GM18505 (cell line): ENCODE results near the gene IGF2BP1.

ENCODE experiments used
- ATAC-seq: cut with Tn5 transposase; IDR thresholded peaks from one replicate; pipeline ENCODE4 v1.9.1; 2021; ENCODE audit not compliant: unreplicated experiment
- POLR2A ChIP-seq: IDR thresholded peaks from 4 replicates; pipeline ENCODE4 v1.6.1; 2011; ENCODE audit warnings: borderline replicate concordance; ENCODE audit not compliant: insufficient read depth, insufficient read length; ENCODE audit errors: extremely low read depth

Gene IGF2BP1

GRCh38 chr17:49041527-49041926 is 44.3 kb downstream of the IGF2BP1 start:
- ATAC-seq = no peak
- no peak for TF ChIP-seq POLR2A

- no peak for TF ChIP-seq POLR2A
- ATAC-seq = no peak
Observed at GRCh38 chr17:49045376-49045775, 48.2 kb downstream of the IGF2BP1 start.

- no peak for TF ChIP-seq POLR2A
- ATAC-seq = no peak
Observed at GRCh38 chr17:49046912-49047311, 49.7 kb downstream of the IGF2BP1 start.

GRCh38 chr17:49049265-49049664 is 52.1 kb downstream of the IGF2BP1 start:
- TF ChIP-seq POLR2A = no peak
- ATAC-seq = no peak

DNA sequence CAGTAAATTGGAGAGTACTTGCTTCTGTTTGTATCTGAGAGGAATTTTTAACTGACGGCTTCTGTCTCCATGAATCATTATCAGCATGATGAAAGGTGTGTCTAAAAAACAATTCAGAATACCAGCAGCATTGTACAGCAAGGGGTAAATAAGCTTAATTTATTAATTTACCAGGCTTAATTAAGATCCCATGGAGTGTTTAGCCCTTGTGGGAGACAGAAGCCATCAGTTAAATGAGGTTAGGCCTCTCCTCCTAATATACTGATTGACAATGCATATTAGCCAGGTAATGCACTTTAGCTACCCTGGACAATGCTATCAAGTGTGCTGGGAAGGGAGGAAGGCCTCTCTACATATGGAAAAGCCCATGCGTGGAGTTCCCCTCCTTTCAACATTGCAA is 53.4 kb downstream of the IGF2BP1 start:
- no peak for TF ChIP-seq POLR2A
- ATAC-seq = no peak

- no peak for TF ChIP-seq POLR2A
- ATAC-seq = no peak
Observed at GRCh38 chr17:49051269-49051668, 54.1 kb downstream of the IGF2BP1 start.

DNA sequence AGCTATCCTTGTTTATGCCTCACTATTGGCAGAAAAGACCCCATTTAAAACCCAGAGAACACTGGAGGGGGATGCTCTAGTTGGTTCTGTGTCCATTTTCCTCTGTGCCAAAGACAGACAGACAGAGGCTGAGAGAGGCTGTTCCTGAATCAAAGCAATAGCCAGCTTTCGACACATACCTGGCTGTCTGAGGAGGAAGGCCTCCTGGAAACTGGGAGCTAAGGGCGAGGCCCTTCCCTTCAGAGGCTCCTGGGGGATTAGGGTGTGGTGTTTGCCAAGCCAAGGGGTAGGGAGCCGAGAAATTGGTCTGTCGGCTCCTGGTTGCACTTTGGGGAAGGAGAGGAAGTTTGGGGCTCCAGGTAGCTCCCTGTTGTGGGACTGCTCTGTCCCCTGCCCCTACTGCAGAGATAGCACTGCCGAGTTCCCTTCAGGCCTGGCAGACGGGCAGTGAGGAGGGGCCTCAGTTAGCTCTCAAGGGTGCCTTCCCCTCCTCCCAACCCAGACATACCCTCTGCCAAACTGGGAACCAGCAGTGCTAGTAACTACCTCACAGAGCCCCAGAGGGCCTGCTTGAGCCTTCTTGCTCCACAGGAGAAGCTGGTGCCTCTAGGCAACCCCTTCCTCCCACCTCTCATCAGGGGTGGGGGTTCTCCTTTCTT is 56.1 kb downstream of the IGF2BP1 start:
- TF ChIP-seq POLR2A = no peak
- ATAC-seq = no peak

DNA sequence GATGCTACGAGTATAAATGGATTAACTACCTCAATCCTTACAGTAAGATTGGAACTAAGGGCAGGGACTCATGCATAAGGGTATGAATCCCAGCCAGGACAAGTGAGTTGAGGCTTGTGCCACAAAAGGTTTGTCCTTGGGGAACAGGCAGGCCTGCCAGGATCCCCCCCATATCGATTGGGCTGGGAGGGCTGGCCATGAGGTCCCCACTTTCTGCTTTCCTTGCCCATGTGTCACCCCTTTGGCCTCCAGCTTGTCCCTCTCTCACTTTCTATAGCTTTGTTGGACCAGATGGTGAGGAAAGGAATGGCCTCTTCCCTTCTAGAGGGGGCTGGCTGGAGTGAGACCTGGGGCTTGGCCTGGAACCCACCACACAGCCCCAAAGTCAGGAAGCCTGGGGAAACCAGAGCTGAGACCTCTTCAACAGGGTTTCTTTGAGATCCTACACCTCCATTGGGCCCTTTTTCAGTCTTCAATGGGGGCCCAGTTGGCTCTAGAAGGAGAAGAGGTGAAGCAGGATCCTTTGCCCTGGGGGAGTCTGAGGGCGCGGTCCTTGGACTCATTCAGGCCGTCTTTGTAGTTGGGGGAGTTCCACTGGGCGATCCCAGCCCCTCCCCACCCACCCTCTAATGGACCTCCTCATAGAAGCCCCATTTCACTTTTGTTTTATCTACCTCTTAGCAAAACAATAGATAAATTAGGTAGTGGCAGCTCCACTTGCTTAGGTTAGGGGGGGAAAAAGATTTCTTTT is 57.3 kb downstream of the IGF2BP1 start:
- no peak for TF ChIP-seq POLR2A
- ATAC-seq = no peak

DNA sequence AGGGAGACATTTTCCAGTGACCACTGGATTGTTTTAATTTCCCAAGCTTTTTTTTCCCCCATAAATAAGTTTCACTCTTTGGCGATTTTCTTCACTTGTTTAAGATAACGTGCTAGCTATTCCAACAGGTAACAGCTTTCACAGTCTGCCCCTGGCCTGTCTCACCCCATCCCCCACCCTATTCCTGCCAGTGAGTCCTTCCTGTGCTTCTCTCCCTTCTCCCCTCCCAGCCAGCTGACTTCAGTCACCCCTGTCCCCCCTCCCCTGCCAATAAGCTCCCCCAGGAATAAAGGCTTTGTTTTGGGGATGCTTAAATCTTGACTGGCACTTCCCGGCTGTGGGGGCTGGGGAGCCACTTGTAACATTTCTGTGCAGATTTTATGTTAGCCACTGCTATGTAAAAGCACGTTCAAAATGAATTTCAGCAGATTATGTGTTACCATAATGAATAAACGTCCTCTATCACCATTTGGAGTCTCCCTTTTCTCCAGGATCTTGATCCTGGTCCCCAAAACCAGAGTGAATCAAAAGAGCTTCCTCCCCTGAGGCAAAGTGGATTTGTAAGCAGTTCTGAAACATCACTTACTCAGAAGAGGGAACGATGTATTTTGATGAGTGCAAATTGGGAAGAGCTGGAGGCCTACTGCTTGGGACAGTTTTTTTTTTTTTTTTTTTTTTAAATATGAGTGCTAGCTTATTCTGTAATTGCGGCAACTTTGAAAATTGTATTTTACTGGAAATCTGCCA is 58.2 kb downstream of the IGF2BP1 start:
- no peak for ATAC-seq
- no peak for TF ChIP-seq POLR2A

DNA sequence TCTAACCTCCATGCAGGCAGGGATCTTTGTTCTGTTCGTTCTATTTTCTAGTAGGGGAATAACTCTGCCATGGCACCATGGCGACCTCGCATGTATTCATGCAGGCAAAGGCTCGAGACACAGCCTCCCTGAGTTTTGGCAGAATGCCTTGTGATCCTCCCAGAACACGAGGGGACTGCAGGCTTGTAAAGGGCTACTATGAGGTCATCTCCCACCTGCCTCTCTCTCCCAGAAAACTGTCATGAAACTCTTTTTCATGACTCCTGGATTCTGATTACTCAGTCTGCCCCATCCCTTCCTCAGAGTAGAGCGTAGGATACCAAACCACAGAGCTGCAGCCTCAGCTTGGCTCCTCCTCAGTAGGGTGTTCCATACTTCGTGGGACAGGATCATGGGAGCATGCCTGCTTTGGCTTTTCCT is 64.3 kb downstream of the IGF2BP1 start:
- TF ChIP-seq POLR2A = no peak

DNA sequence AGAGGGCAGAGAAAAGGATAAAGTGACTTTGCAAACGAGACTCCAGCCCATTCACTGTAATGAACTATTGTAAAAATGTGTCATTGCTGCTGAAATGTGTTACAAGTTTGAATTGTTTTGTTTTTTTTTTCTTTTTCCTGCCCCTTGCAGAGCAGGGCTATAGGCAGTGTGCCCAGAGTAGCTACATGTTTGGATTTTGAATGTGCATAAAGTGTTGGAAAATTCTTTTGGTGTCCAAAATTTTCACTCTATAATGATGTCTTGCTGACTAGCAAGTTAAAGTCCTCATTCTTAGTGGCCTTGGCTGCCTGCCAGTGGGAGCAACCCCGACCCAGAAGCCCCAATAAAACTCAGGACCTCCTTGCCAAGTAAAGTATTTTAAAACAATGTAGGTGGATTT is 66.5 kb downstream of the IGF2BP1 start:
- no peak for ATAC-seq

More for the DNA sequence above, 64.3 kb downstream of the IGF2BP1 start:
- ATAC-seq = no peak

DNA sequence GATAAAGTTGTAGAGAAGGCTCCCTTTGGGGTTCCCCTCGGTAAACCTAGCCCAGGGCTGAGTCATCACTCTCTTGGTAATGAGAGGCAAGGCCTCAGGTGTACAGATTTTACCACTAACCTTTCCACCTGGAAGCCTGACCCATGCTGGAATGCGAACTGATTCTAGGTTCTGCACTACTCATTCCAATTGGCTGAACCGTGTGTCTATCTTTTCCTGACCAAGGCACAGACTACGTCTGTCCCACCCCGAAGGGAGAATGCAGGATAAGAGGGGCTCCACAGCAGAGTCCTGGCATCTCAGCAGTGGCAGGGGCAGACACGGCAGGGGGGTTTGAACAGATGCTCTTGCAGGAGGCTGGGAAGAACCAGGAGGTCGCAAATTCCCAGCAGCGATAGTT is 70.0 kb downstream of the IGF2BP1 start:
- no peak for TF ChIP-seq POLR2A
- ATAC-seq = no peak

More for the DNA sequence above, 66.5 kb downstream of the IGF2BP1 start:
- TF ChIP-seq POLR2A = no peak

DNA sequence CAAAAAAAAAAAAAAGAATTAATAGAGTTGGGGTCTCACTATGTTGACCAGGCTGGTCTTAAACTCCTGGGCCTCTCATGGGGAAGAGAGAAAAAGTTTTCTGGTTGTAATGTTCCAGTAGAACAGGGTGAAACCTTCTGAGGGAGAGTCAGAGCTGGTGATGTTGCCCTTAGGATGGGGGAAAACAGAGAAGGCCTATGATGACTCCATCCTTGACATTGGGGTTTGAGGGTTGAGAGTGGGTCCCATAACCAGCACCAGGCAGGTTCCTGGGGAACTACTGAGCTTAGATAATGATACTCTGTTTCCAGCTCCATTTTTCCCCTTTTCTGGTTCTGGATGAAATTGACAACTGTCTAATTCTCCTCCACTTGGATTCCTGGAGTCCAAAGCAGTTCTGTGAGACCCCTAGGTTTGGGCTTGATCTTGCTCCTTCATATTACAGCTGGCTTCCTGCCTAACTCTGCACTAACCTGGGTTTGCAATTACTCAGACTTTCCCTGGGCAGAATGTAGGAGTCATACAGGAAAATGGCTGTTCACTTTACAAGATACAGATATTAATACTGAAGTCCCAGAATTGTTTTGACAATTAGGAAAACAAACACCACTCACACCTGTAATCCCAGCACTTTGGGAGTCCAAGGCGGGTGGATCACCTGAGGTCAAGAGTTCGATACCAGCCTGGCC is 72.5 kb downstream of the IGF2BP1 start:
- TF ChIP-seq POLR2A = no peak
- no peak for ATAC-seq
